ENCODE results near the gene LILRB4.
"Not testable (repeated sequence)": the region's sequence is repeated elsewhere in the genome, so short reads cannot be mapped to it uniquely, and the experiment has no call there.

LILRB4 gene

GRCh38 chr19:54662730-54663129 is at the start of gene LILRB4:
Gene LILRB4 (plus strand): TSS chr19:54662985. CDS start chr19:54663034, 49 bp downstream.
- DNase-seq (ENCODE audit: low read depth in 3 of 3) = no peak

GRCh38 chr19:54614726-54615125 is 48.1 kb upstream of the LILRB4 start:
- no peak for DNase-seq (ENCODE audit: low read depth in 3 of 3)

- DNase-seq (ENCODE audit: low read depth in 3 of 3) = no peak
Observed at GRCh38 chr19:54616057-54616456, 46.7 kb upstream of the LILRB4 start.

DNA sequence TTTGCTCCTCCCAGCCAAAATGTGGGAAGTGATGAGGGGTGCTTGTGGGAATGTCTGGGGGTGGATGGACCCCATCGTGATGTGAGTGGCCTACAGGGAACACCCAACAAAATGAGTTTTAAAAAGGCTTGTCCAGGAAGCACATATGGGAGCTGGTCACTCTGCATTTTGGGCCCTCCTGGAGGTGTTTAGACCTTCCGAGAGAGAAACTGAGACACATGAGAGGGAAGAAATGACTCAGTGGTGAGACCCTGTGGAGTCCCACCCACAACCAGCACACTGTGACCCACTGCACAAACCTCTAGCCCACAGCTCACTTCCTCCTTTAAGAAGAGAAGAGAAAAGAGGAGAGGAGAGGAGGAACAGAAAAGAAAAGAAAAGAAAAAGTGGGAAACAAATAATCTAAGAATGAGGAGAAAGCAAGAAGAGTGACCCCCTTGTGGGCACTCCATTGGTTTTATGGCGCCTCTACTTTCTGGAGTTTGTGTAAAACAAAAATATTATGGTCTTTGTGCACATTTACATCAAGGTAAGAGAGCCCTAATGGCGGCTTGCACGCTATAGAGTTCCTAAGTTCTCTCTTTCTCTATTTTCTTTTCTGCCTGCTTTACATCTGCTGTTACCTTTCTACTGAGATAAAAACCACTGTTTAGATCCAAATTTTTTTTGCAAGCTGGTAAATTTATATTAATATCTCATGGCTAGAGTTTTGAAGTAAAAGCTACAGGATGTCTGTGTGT is 45.8 kb upstream of the LILRB4 start:
- no peak for DNase-seq (ENCODE audit: low read depth in 3 of 3)

- DNase-seq (ENCODE audit: low read depth in 3 of 3) = no peak
Observed at GRCh38 chr19:54620464-54620863, 42.3 kb upstream of the LILRB4 start.

DNA sequence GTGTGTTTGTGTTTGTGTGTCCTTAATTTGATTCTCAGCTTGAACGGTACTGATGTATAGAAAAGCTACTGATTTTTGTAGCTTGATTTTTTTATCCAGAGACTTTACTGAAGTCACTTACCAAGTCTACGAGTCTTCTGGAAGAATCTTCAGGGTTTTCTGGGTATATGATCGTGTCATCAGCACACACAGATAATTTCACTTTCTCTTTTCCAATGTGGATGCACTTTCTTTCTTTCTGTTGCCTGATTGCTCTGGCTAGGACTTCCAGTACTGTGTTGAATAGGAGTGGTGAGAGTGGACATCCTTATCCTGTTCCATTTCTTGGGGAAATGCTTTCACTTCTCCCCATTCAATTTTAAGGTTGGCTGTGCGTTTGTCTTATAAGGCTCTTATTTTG is 40.4 kb upstream of the LILRB4 start:
- DNase-seq (ENCODE audit: low read depth in 3 of 3) = no peak

DNA sequence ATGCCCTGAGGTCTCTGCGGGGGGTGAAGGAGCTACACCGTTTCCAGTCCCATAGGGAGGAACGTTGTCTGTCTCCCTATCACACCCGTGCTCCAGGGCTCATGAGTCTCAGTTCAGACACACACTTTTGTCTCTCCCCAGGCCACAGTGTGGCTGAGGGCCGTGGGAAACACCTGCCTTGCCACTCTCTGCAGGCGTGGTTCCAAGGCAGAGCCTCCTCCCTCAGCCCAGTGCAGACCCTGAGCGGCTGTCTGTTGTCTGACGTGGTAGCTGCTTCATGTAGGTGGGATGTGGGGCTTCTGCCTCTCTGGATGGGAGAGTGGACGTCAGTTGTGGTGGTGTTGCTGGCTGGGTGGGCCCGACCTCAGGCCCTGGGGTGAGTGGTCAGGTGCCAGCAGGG is 38.6 kb upstream of the LILRB4 start:
- not testable (repeated sequence) for DNase-seq (ENCODE audit: low read depth in 3 of 3)

GRCh38 chr19:54624934-54625730 is 37.7 kb upstream of the LILRB4 start:
- not testable (repeated sequence) for DNase-seq (ENCODE audit: low read depth in 3 of 3)

DNA sequence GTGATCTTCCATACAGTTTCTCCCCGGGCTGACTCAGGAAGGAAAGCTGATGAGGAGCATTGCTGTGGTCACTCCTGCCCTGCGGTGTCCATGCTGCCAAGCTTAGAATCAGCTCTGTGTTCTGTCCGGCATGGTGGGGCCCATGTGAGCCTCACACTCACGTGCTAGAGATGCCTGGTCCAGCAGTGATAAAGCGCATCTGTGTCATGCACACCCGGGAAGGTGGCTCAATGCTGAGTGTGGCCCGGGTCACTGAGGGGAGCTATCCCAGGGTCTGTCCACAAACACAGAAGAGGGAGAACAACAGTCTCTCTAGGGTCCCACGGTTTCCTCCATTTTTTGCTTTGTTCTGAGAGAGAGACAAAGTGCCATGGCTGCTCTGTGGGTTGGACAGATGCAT is 36.0 kb upstream of the LILRB4 start:
- DNase-seq (ENCODE audit: low read depth in 3 of 3) = no peak

- DNase-seq (ENCODE audit: low read depth in 3 of 3) = not testable (repeated sequence)
Observed at GRCh38 chr19:54627912-54628311, 34.9 kb upstream of the LILRB4 start.

DNA sequence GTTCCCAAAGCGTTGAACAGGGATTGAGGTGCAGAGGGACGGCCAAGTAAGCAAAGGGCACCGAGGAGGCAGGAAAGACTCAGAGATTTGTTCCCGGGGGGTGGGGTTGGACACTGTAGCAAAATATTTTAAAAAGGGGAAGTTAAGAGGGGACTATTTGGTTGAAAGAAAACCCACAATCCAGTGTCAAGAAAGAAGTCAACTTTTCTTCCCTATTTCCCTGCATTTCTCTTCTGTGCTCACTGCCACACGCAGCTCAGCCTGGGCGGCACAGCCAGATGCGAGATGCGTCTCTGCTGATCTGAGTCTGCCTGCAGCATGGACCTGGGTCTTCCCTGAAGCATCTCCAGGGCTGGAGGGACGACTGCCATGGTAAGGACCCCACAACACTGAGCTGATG is 32.5 kb upstream of the LILRB4 start, which contains the start of gene LILRB1:
Gene LILRB1 (plus strand): TSS at position 223 of the 400 bp plus-strand sequence. CDS start 590 bp downstream, outside the sequence.
- DNase-seq (ENCODE audit: low read depth in 3 of 3) = not testable (repeated sequence)

DNA sequence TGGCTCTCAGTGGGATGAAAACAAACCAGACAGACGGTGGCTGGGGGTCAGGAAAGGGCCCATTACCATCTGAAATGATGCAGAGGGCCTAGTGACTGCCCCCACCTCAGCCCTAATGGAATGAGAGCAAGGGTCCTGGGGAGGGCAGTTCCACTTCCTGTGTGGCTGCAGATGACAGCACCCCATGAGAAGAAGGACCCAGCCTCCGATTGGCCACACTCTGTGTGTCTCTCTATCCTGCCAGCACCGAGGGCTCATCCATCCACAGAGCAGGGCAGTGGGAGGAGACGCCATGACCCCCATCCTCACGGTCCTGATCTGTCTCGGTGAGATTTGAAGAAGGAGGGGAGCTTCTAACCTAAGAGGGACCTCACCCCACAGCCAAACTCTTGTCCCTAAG is 32.0 kb upstream of the LILRB4 start:
- no peak for DNase-seq (ENCODE audit: low read depth in 3 of 3)

- DNase-seq (ENCODE audit: low read depth in 3 of 3) = not testable (repeated sequence)
Observed at GRCh38 chr19:54631489-54632337, 31.1 kb upstream of the LILRB4 start.

DNA sequence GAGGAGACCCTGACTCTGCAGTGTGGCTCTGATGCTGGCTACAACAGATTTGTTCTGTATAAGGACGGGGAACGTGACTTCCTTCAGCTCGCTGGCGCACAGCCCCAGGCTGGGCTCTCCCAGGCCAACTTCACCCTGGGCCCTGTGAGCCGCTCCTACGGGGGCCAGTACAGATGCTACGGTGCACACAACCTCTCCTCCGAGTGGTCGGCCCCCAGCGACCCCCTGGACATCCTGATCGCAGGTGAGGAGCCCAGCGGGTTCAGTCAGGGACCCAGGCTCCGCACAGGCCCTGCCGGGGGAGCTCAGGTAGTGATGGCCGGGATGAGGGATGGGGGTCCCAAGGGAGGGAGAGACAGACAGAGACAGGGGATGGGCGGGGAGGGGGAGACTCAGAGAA is 30.3 kb upstream of the LILRB4 start:
- DNase-seq (ENCODE audit: low read depth in 3 of 3) = not testable (repeated sequence)

DNA sequence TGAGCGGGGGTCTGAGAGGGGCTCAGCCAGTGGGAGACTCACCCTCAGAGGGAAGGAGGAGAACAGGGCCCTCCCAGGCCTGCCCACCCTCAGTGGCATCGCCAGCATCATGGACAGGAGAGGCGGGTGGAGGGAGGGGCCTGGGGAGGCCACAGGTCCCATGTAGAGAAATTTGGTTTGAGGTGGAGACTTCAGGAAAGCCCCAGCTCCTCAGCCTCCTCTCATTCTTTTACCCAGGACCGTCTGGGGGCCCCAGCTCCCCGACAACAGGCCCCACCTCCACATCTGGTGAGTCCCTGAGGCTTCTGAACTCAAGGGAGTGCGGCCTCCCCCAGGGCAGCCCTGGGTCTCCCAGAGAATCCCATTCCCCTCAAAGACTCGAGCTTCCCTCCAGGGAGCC is 29.4 kb upstream of the LILRB4 start:
- DNase-seq (ENCODE audit: low read depth in 3 of 3) = no peak

GRCh38 chr19:54636081-54636480 is 26.7 kb upstream of the LILRB4 start:
- DNase-seq (ENCODE audit: low read depth in 3 of 3) = not testable (repeated sequence)

DNA sequence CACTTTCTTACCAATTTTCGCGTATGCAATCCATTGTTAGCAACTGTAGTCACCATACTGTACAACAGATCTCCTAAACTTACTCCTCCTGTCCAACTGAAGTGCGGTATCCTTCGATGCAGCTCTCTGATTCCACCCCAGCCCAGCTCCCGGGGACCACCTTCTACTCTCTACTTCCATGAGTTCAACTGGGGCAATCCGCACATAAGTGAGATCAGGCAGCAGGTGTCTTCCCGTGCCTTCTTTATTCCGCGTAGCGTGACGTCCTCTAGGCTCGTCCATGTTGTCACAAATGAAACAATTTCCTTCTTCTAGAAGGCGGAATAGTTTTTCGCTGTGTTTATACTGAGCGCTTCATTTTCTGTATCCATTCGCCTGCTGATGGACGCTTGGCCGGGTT is 24.1 kb upstream of the LILRB4 start:
- no peak for DNase-seq (ENCODE audit: low read depth in 3 of 3)

DNA sequence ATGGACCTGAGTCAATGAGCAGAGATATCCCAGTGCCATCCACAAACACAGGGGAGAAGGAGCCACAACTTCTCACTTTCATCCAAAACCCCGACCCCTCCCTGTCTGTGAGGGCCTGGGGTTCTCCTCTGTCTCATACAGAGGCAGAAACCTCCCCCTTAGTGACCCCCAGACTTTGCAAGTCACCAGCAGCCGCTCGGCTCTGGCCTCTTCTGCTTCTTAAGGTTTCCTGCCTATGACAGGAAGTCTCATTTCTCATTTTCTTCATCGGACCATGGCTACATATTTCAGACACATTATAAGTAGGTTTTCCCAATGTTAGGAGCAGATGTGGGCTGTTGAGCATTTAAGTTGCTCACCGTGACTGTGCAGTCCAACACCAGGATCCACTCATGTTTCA is 19.8 kb upstream of the LILRB4 start:
- not testable (repeated sequence) for DNase-seq (ENCODE audit: low read depth in 3 of 3)

- not testable (repeated sequence) for DNase-seq (ENCODE audit: low read depth in 3 of 3)
Observed at GRCh38 chr19:54643583-54643982, 19.2 kb upstream of the LILRB4 start.

DNA sequence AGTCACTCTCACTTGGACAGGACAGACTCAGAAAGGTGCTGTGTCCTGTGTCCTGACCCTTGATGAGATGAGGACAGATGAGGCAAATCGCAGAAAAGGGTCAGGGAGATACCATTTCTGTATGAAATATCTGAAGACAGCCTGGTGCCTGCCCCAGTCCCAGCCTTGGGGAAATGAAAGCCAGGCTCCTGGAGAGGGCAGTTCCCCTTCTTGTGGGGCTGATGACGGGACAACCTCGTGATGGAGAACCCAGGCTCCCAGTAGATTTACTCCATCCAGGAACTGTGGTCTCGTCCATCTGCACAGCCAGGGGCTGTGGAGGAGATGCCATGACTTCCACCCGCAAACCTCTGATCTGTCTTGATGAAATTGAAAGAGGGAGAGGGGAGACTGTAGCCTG is 18.7 kb upstream of the LILRB4 start:
- no peak for DNase-seq (ENCODE audit: low read depth in 3 of 3)

DNA sequence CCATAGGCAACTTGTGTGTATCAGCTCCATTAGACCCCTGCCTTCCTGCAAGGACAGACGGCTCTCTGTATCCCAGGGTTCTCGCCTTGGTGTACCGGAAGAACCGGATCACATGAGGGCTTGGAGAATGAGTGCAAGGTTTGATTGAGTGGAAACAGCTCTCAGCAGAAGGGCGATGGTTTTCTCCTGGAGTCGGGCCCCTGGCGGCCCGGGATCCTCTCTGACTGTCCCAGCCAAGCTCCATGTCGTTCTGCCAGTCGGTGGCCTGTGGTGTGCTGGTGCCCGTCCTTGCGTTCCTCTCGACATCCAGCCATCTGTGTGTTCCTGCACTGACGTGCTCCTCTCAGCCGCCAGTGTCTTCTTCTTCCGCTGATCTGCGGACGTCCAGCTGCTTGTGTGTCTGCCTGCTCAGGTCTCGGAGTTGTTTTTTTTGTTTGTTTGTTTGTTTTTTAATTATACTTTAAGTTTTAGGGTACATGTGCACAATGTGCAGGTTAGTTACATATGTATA is 16.4 kb upstream of the LILRB4 start:
- DNase-seq (ENCODE audit: low read depth in 3 of 3) = no peak

DNA sequence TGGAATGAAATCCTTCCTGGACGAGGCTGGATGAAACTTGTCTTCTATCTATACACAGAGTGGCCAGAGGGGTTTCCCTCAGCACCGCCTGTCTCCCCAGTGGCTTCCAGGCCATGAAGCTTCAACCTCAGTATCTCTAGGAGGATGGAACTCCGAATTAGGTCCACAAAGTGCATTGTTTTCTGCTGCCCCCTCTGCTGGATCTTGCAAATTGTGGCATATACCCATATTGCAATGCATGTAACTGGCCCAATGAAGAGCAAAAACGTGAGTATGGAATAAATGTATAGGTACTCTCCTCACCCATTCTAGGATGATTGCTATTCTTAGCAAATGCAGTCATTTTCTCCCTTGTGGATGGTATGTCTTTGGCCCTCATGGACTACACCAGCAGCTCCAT is 14.7 kb upstream of the LILRB4 start:
- no peak for DNase-seq (ENCODE audit: low read depth in 3 of 3)
